ENCODE results near the gene CEP290.

DNA sequence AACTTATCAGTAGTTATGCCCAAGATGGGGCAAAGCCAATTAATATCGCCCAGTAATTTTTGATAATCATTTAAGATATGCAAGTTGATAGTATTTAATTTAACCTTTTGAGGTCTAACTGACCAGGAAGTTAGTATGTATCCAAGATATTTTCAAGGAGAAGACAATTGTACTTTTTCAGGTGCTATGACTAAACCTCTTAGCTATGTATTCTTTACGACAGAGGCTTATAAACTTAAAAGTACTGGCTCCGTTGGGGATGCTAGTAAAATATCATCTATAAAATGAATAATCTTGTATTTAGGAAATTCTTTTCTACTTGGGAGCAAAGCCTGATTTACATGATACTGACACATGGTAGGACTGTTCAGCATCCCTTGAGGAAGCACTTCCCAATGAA lies 40.5 kb upstream of the CEP290 start:
- TF ChIP-seq GRHL2 (CRISPR knock-in tag; IDR thresholded peaks at IDR 0.05; ENCODE audit: insufficient replicate concordance, severe bottlenecking): no peak
- no peak for TF ChIP-seq ELF4 (CRISPR knock-in tag; IDR thresholded peaks at IDR 0.05; ENCODE audit: low read depth)
- TF ChIP-seq, protein P1, sequence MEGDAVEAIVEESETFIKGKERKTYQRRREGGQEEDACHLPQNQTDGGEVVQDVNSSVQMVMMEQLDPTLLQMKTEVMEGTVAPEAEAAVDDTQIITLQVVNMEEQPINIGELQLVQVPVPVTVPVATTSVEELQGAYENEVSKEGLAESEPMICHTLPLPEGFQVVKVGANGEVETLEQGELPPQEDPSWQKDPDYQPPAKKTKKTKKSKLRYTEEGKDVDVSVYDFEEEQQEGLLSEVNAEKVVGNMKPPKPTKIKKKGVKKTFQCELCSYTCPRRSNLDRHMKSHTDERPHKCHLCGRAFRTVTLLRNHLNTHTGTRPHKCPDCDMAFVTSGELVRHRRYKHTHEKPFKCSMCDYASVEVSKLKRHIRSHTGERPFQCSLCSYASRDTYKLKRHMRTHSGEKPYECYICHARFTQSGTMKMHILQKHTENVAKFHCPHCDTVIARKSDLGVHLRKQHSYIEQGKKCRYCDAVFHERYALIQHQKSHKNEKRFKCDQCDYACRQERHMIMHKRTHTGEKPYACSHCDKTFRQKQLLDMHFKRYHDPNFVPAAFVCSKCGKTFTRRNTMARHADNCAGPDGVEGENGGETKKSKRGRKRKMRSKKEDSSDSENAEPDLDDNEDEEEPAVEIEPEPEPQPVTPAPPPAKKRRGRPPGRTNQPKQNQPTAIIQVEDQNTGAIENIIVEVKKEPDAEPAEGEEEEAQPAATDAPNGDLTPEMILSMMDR (IDR thresholded peaks at IDR 0.05): no peak
- TF ChIP-seq, protein P2, sequence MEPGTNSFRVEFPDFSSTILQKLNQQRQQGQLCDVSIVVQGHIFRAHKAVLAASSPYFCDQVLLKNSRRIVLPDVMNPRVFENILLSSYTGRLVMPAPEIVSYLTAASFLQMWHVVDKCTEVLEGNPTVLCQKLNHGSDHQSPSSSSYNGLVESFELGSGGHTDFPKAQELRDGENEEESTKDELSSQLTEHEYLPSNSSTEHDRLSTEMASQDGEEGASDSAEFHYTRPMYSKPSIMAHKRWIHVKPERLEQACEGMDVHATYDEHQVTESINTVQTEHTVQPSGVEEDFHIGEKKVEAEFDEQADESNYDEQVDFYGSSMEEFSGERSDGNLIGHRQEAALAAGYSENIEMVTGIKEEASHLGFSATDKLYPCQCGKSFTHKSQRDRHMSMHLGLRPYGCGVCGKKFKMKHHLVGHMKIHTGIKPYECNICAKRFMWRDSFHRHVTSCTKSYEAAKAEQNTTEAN (CRISPR knock-in tag; IDR thresholded peaks at IDR 0.05): no peak
- TF ChIP-seq, protein P3, sequence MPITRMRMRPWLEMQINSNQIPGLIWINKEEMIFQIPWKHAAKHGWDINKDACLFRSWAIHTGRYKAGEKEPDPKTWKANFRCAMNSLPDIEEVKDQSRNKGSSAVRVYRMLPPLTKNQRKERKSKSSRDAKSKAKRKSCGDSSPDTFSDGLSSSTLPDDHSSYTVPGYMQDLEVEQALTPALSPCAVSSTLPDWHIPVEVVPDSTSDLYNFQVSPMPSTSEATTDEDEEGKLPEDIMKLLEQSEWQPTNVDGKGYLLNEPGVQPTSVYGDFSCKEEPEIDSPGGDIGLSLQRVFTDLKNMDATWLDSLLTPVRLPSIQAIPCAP (CRISPR knock-in tag; IDR thresholded peaks at IDR 0.05): no peak
- TF ChIP-seq TEAD4 (CRISPR knock-in tag; IDR thresholded peaks at IDR 0.05): no peak
- no peak for TF ChIP-seq CREM (CRISPR knock-in tag; IDR thresholded peaks at IDR 0.05)
- TF ChIP-seq TCF7 (CRISPR knock-in tag; IDR thresholded peaks at IDR 0.05; ENCODE audit: low read depth): no peak

Data from WTC11 (cell line).